Activated effector memory CD4-positive, alpha-beta T cell treated with Interleukin-2 at 50 U/mL for 16 hours (primary cell): Measurements from ENCODE around the gene SPON2.
"Not testable (repeated sequence)": the region's sequence is repeated elsewhere in the genome, so short reads cannot be mapped to it uniquely, and the experiment has no call there.

ENCODE experiments used
- DNase-seq: peaks from one replicate; pipeline ENCODE4 v3.0.0-alpha.2; 2020

Gene SPON2

GRCh38 chr4:1139860-1140259 lies 32.5 kb downstream of the SPON2 start:
- DNase-seq, result no peak

DNA sequence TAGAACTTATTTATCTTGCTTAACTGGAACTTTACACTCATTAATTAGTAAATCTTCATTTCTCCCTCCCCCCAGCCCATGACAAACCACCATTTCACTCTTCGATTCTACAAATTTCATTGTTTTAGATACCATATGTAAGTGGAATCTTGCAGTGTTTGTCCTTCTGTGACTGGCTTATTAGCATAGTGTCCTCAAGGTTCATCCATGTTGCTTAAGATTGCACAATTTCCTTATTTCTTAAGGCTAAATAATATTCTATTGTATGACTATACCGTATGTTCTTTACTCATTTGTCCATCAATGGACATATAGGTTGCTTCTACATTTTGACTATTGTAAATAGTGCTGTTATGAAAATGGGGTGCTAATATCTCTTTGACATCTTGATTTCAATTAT lies 34.5 kb downstream of the SPON2 start:
- DNase-seq, result no peak

GRCh38 chr4:1137063-1137776 lies 35.2 kb downstream of the SPON2 start:
- no peak for DNase-seq

- DNase-seq, result no peak
Measured at GRCh38 chr4:1136048-1136447, 36.3 kb downstream of the SPON2 start.

DNA sequence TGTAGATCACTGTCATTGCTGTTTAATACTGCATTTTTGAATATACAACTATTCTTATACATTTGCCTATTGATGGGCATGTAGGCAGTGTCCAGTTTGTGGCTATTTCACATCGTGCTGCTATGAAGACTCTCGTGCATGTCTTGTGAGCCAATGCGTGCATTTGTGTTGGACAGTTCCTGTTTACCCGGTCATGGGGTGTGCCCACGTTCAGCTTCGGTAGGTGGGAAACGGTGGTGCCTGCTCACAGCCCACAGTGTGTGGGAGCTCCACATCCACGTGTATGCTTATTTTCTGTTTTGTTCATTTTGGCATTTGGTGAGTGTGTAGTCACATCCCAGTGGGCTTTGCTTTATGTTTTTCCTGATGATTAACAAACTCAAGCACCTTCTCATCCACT lies 39.4 kb downstream of the SPON2 start:
- DNase-seq, result no peak

DNA sequence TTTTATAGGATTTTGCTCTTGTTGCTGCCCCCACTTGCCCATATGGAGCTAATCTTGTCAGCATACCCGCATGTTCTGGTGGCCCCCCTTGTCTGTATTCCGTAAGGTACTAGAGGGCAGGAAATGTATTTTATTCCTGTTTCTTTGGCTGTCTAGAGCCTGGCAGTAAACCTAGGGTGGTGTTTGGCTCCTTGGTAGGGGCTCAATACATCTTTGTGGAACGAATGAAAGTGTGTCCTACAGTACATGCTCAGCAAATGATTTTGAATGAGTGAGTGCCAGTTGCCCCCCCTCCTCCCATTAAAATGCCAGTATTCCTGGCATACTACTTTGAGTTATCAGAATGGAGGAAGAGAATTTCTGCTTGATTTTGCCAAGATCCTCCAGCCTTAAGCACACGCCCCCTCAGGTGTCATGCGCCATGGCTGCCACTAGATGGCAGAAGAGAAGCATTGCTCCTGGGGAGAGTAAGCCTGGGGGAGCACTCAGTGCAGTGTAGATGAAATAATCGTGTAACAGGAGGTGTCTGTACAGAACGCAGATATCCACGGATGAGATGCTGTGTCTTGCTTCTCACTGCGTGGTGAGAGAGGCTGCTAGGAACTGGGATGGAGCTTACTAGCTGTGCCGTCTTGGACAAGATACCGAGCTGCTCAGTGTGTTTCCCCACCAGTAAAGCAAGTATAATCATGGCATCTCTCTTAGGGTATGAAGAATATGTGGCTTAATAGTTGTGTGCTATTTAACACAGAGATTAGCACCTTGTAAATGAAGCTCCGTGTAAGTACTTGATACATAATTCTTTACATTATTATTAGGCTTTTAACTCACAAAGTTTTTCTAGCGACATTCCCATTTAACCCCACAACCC lies 41.8 kb downstream of the SPON2 start:
- peak; percentile 62 for DNase-seq

DNA sequence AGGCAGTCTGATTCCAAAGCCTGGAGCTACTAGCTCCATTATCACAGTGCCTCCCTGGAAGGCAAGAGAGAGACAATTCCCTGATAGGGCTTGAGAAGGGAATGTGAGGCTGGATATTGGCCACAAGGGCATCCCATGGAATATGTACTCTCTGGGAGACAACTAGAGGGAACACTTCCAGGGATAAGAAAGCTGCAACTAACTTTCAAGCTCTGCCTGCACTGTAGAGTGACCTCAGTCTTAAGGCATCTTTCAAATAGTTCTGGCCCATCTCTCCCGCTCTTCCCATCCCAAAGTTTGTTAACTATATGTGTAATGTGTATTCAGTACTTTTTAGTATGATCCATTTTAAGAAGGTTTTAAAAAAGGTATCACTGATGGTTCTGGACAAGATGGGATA lies 45.9 kb downstream of the SPON2 start:
- DNase-seq, result no peak

GRCh38 chr4:1125466-1125865 lies 46.9 kb downstream of the SPON2 start:
- not testable (repeated sequence) for DNase-seq

- no peak for DNase-seq
Measured at GRCh38 chr4:1124818-1125217, 47.6 kb downstream of the SPON2 start.

- DNase-seq, result no peak
Measured at GRCh38 chr4:1122505-1122904, 49.9 kb downstream of the SPON2 start.
